Stimulated activated naive CD4-positive, alpha-beta T cell (primary cell): ENCODE measurements around the gene EPHA7.

Experiments
- DNase-seq, 6 experiments: peaks; one replicate each; lab custom pipeline; 2025; lab: John Stamatoyannopoulos, UW

Gene EPHA7

GRCh38 chr6:93248631-93249030 is 170.7 kb downstream of the EPHA7 start:
- DNase-seq, result no peak

- DNase-seq, result no peak
These were observed 176.1 kb downstream of the EPHA7 start for GRCh38 chr6:93243231-93243778.

GRCh38 chr6:93242049-93242448 is 177.3 kb downstream of the EPHA7 start:
- no peak for DNase-seq

- no peak for DNase-seq
These were observed 180.7 kb downstream of the EPHA7 start for GRCh38 chr6:93238632-93239031.

- DNase-seq, result no peak
These were observed 183.6 kb downstream of the EPHA7 start for GRCh38 chr6:93235775-93236174.

GRCh38 chr6:93226822-93227221 is 192.5 kb downstream of the EPHA7 start:
- no peak for DNase-seq

GRCh38 chr6:93222071-93222851 is 197.1 kb downstream of the EPHA7 start:
- DNase-seq, result no peak

- no peak for DNase-seq
These were observed 199.9 kb downstream of the EPHA7 start for GRCh38 chr6:93219447-93219846.

GRCh38 chr6:93218096-93218495 is 201.3 kb downstream of the EPHA7 start:
- DNase-seq, result no peak

- no peak for DNase-seq
These were observed 206.3 kb downstream of the EPHA7 start for GRCh38 chr6:93213028-93213427.

- no peak for DNase-seq
These were observed 208.5 kb downstream of the EPHA7 start for GRCh38 chr6:93210908-93211307.

- no peak for DNase-seq
These were observed 210.0 kb downstream of the EPHA7 start for GRCh38 chr6:93209358-93209757.

GRCh38 chr6:93196406-93196970 is 222.9 kb downstream of the EPHA7 start:
- DNase-seq, result no peak

GRCh38 chr6:93194480-93194879 is 224.9 kb downstream of the EPHA7 start:
- no peak for DNase-seq

- no peak for DNase-seq
These were observed 225.5 kb downstream of the EPHA7 start for GRCh38 chr6:93193868-93194267.
